ENCODE data around the gene ADAM12.

ADAM12 gene

GRCh38 chr10:126084369-126084768, 303.9 kb downstream of the ADAM12 start:
- no peak for DNase-seq (ENCODE audit: low read depth in 2 of 2)

GRCh38 chr10:126083009-126083408, 305.3 kb downstream of the ADAM12 start:
- no peak for DNase-seq (ENCODE audit: low read depth in 2 of 2)

GRCh38 chr10:126081841-126082466, 306.3 kb downstream of the ADAM12 start:
- DNase-seq (ENCODE audit: low read depth in 2 of 2), result no peak

GRCh38 chr10:126080879-126081411, 307.3 kb downstream of the ADAM12 start:
- no peak for DNase-seq (ENCODE audit: low read depth in 2 of 2)

- DNase-seq (ENCODE audit: low read depth in 2 of 2), result no peak
Observed at GRCh38 chr10:126080291-126080825, 307.9 kb downstream of the ADAM12 start.

- no peak for DNase-seq (ENCODE audit: low read depth in 2 of 2)
Observed at GRCh38 chr10:126075009-126075408, 313.3 kb downstream of the ADAM12 start.

GRCh38 chr10:126074291-126074690, 314.0 kb downstream of the ADAM12 start:
- DNase-seq (ENCODE audit: low read depth in 2 of 2), result no peak

- DNase-seq (ENCODE audit: low read depth in 2 of 2), result no peak
Observed at GRCh38 chr10:126073606-126074005, 314.7 kb downstream of the ADAM12 start.

- DNase-seq (ENCODE audit: low read depth in 2 of 2), result no peak
Observed at GRCh38 chr10:126072622-126073021, 315.7 kb downstream of the ADAM12 start.

- no peak for DNase-seq (ENCODE audit: low read depth in 2 of 2)
Observed at GRCh38 chr10:126070476-126071215, 317.6 kb downstream of the ADAM12 start.

GRCh38 chr10:126068322-126068721, 320.0 kb downstream of the ADAM12 start:
- DNase-seq (ENCODE audit: low read depth in 2 of 2), result no peak

- no peak for DNase-seq (ENCODE audit: low read depth in 2 of 2)
Observed at GRCh38 chr10:126066456-126066855, 321.8 kb downstream of the ADAM12 start.

- DNase-seq (ENCODE audit: low read depth in 2 of 2), result no peak
Observed at GRCh38 chr10:126065751-126066377, 322.4 kb downstream of the ADAM12 start.

GRCh38 chr10:126064512-126064911, 323.8 kb downstream of the ADAM12 start:
- DNase-seq (ENCODE audit: low read depth in 2 of 2), result no peak

GRCh38 chr10:126063353-126063791, 324.9 kb downstream of the ADAM12 start:
- DNase-seq (ENCODE audit: low read depth in 2 of 2), result no peak

GRCh38 chr10:126062131-126063032, 325.9 kb downstream of the ADAM12 start:
- DNase-seq (ENCODE audit: low read depth in 2 of 2), result no peak

- DNase-seq (ENCODE audit: low read depth in 2 of 2), result no peak
Observed at GRCh38 chr10:126061526-126061925, 326.8 kb downstream of the ADAM12 start.

- no peak for DNase-seq (ENCODE audit: low read depth in 2 of 2)
Observed at GRCh38 chr10:126060261-126060931, 327.9 kb downstream of the ADAM12 start.

GRCh38 chr10:126059076-126059826, 329.0 kb downstream of the ADAM12 start:
- DNase-seq (ENCODE audit: low read depth in 2 of 2), result no peak

GRCh38 chr10:126058507-126058906, 329.8 kb downstream of the ADAM12 start:
- no peak for DNase-seq (ENCODE audit: low read depth in 2 of 2)

Data from stimulated activated CD8-positive, alpha-beta memory T cell treated with anti-CD3 and anti-CD28 coated beads, Interleukin-2, amount 100 ng/mL, for 1 hour (primary cell).